HG03432 (cell line): Measurements from ENCODE around the gene PLPP3.
A peak's percentile ranks its signal among the peaks of the same experiment; 100 is the strongest.

Experiments
- ATAC-seq: cut with Tn5 transposase; IDR thresholded peaks from one replicate; pipeline ENCODE4 v1.9.1; 2021; ENCODE audit warnings: mild to moderate bottlenecking, moderate library complexity; ENCODE audit not compliant: unreplicated experiment

Gene PLPP3

GRCh38 chr1:56576880-56577405 is 2.4 kb downstream of the PLPP3 start:
- no peak for ATAC-seq

DNA sequence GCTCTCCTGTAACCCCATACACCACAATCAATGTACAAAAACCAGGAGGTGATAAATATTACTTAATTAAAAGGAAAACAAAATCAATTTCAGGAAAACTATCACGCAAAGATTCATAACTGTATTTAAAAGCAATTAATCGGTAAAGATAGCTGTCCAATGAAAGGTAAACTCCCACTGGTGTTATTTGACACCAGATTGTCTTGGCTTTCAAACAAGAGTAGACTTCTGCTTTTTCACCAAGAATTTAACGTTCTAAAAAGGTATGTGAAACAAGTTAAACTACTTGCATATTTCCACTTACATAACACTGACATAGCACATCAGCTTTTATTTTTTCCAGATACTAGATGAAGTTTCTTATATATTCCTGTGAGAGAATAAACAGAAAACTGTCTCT is 3.5 kb downstream of the PLPP3 start:
- ATAC-seq, result no peak

GRCh38 chr1:56574794-56575193 is 4.6 kb downstream of the PLPP3 start:
- ATAC-seq, result no peak

GRCh38 chr1:56573311-56573710 is 6.1 kb downstream of the PLPP3 start:
- no peak for ATAC-seq

DNA sequence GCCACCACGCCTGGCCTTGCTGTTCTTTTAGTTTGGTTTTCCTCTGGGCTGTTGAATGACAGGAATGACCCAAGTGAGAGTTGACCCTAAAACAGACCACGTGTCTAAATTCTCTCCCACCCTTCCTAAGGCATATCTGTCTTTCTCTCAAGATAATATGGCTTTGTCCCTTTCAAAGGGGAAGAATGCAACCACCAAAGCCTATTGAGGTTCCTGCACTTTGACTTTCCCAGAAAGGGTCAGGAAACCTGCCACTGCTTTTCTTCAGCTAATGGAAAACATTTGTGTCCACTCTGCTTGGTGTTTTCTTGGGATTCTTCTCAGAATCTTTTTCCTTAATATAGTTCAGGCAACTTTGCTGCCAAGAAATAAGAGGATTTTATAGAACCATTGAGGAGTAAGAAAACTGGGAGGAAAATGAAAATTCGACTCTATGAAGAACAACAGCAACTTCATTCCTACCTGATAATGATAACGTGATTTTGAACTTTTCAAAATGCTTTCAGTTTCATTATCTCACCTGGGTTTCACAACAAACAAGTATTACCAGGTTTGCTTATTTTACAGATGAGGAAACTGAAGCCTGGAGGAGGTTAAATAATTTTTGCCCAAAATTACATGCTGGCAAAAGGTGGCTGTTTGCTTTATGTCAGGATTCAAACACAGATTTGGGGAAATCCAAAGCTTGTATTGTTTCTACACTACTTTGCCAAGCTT is 6.9 kb downstream of the PLPP3 start:
- no peak for ATAC-seq

- no peak for ATAC-seq
Observed at GRCh38 chr1:56571448-56571847, 7.9 kb downstream of the PLPP3 start.

- ATAC-seq, result no peak
Observed at GRCh38 chr1:56570924-56571372, 8.4 kb downstream of the PLPP3 start.

GRCh38 chr1:56569661-56570060 is 9.7 kb downstream of the PLPP3 start:
- no peak for ATAC-seq

GRCh38 chr1:56566994-56567393 is 12.4 kb downstream of the PLPP3 start:
- ATAC-seq, result no peak

GRCh38 chr1:56566061-56566744 is 13.2 kb downstream of the PLPP3 start:
- ATAC-seq, result no peak

- no peak for ATAC-seq
Observed at GRCh38 chr1:56564615-56565014, 14.7 kb downstream of the PLPP3 start.

- no peak for ATAC-seq
Observed at GRCh38 chr1:56563568-56563967, 15.8 kb downstream of the PLPP3 start.

GRCh38 chr1:56562891-56563452 is 16.4 kb downstream of the PLPP3 start:
- ATAC-seq, result no peak

GRCh38 chr1:56561227-56562019 is 17.9 kb downstream of the PLPP3 start:
- peak; percentile 61 for ATAC-seq

DNA sequence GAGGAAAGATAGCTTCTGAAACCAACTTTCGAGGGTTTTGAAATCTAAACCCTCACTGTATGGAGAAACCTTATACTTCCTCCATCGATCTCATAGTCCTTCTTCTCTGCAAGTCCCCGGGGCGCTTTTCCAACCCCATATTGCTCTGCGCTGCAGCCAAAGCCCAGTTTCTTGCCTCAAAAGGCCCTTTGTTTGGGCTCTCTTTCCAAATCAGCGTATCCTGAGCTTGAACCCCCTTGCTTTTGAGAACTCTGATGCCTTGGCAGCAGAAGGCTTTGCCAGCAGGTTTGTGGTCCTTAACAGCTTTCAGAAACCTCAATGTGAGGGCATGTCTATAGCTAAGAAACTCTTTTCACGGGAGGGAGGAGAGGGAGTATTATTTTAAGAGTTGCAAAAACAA is 21.6 kb downstream of the PLPP3 start:
- ATAC-seq, result no peak

DNA sequence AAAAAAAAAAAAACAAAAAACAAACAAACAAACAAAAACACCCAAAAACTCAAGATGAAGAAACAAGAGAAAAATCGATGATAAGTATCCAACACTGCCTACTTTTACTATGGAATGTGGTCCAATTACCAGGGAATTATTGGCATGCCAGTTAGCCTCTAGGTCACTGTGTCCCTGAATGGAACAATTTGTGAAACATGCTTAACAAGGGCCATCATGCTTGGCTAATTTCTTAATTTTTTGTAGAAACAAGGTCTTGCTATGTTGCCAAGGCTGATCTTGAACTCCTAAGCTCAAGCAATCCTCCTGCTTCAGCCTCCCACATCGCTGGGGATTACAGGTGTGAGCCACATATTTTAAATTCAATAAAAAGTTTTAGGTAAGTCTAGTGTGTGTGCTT is 23.9 kb downstream of the PLPP3 start:
- ATAC-seq, result no peak

- no peak for ATAC-seq
Observed at GRCh38 chr1:56553046-56553445, 26.3 kb downstream of the PLPP3 start.

GRCh38 chr1:56552349-56552748 is 27.0 kb downstream of the PLPP3 start:
- no peak for ATAC-seq

DNA sequence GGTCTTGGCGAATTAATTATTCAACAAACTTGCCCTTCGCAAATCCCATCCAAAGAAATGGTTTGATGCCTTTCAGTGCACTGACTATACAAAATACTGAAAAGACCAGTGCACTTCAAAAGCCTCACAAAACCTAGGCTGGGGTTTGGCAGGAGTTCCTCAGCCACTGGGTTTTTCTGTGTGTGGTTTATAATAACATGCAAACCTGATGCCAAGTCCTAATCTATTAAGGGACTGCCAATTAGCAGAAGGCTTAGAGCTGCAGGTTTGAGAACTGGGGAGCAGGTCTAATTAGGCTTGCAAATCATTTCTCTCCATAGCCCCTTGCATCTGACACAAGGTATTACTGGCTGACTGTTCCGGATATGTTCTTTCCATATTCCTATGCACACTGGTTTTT is 27.7 kb downstream of the PLPP3 start:
- ATAC-seq, result no peak

- no peak for ATAC-seq
Observed at GRCh38 chr1:56550859-56551188, 28.5 kb downstream of the PLPP3 start.

DNA sequence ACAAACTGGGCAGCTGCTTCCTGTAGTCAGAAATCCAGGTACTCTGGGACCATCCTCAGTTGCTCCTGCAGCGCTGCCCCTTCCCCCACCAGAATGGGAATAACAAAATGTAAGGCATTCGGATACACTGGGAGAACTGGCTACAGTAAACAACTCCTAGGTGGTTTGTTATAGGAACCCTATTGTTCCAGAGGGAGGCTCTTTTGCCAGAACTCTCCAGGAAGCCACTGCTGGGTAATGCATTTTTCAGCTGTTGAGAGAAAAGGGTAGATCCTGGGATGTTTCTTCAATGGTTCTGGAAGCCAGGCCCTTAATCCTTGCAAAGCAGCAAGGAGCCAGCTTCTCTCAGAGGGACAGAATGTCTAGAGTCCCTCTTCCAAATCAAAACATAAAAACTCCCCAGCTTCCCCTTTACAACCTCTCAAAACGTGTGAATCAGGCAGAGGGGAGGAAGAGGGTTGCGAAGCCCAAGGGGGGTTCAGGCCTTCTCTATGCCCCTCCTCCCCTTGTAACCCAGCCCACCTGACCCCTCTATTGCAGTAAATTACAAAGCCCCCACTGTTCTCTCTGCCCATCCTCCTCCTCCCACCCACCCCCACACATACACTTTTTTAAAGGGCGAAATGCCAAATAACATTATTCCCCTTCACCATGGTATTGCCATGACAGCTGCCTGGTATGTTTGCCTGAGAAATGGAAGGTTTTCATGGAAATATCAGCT is 29.1 kb downstream of the PLPP3 start:
- ATAC-seq, result no peak
